GM12864 (cell line): ENCODE data around the gene OXNAD1.

Experiments used
- DNase-seq: peaks from one replicate; pipeline ENCODE4 v3.0.0-alpha.2; 2011; ENCODE audit warnings: low read depth
- H3K4me3 ChIP-seq: 2 replicates; pipeline ENCODE4 v1.5.1; 2011; ENCODE audit warnings: mild to moderate bottlenecking, low read depth, low read length, control low read depth
- CTCF ChIP-seq: IDR thresholded peaks from 2 replicates; pipeline ENCODE4 v1.5.1; 2011; ENCODE audit warnings: low read depth, mild to moderate bottlenecking, moderate library complexity, low read length, control low read depth, inconsistent platforms; ENCODE audit errors: missing control alignments

The OXNAD1 gene

GRCh38 chr3:16330351-16330750, 65.3 kb downstream of the OXNAD1 start:
- TF ChIP-seq CTCF, result no peak
- DNase-seq, result no peak
- no peak overlapping the region for H3K4me3 ChIP-seq

GRCh38 chr3:16331319-16331883, 66.4 kb downstream of the OXNAD1 start:
- no peak for DNase-seq
- no peak for TF ChIP-seq CTCF
- H3K4me3 ChIP-seq, result no peak overlapping the region

- no peak for DNase-seq
- TF ChIP-seq CTCF, result no peak
- no peak overlapping the region for H3K4me3 ChIP-seq
These were observed 68.0 kb downstream of the OXNAD1 start for GRCh38 chr3:16332904-16333426.

- no peak for DNase-seq
- no peak overlapping the region for H3K4me3 ChIP-seq
- no peak for TF ChIP-seq CTCF
These were observed 69.9 kb downstream of the OXNAD1 start for GRCh38 chr3:16334909-16335308.

- H3K4me3 ChIP-seq, result no peak overlapping the region
- TF ChIP-seq CTCF, result no peak
- DNase-seq, result no peak
These were observed 70.3 kb downstream of the OXNAD1 start for GRCh38 chr3:16335333-16335732.

- no peak for DNase-seq
- H3K4me3 ChIP-seq, result no peak overlapping the region
- TF ChIP-seq CTCF, result no peak
These were observed 71.0 kb downstream of the OXNAD1 start for GRCh38 chr3:16335772-16336645.
